ENCODE data around the gene SYT1.

DNA sequence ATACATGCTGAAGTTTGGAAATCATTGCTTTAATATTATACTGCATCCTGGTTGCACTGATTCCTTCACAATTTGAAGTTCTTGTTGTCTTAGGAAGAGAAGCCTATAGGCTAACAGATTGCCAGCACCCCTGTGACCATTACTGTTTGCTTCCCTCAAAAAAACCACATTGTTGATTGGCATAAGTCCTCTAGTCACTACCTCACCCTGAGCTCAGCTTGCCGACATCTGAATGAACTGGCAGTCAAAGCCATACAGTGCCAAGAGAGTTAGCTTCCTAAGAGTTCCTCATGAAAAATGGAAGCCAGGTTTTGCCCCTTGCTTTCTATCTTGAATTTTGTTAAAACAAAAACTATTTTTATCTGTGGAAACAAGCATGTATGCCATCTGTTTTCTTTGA lies 276.1 kb downstream of the SYT1 start:
- TF ChIP-seq, protein P1, sequence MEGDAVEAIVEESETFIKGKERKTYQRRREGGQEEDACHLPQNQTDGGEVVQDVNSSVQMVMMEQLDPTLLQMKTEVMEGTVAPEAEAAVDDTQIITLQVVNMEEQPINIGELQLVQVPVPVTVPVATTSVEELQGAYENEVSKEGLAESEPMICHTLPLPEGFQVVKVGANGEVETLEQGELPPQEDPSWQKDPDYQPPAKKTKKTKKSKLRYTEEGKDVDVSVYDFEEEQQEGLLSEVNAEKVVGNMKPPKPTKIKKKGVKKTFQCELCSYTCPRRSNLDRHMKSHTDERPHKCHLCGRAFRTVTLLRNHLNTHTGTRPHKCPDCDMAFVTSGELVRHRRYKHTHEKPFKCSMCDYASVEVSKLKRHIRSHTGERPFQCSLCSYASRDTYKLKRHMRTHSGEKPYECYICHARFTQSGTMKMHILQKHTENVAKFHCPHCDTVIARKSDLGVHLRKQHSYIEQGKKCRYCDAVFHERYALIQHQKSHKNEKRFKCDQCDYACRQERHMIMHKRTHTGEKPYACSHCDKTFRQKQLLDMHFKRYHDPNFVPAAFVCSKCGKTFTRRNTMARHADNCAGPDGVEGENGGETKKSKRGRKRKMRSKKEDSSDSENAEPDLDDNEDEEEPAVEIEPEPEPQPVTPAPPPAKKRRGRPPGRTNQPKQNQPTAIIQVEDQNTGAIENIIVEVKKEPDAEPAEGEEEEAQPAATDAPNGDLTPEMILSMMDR (IDR thresholded peaks at IDR 0.05; ENCODE audit: low read depth, low read length, missing input control): no peak
- no peak for TF ChIP-seq EGR1 (IDR thresholded peaks at IDR 0.05; ENCODE audit: low read depth in 2 of 2)

Data from liver (tissue), 3 donors.